Measurements from ENCODE around the gene OAF. TPM values are rescaled to one million over a fixed set of nuclear protein-coding genes. Genes with fewer than 3 reads are reported as not detected.

The OAF gene
- total RNA-seq, 1 experiment from 2014 or later = 227 TPM

GRCh38 chr11:120182790-120183491 is 27.9 kb upstream of the OAF start:
- DNase-seq (ENCODE audit: low read depth) = peak; percentile 32

- DNase-seq (ENCODE audit: low read depth) = no peak
These were observed 27.1 kb upstream of the OAF start for GRCh38 chr11:120183701-120184141.

DNA sequence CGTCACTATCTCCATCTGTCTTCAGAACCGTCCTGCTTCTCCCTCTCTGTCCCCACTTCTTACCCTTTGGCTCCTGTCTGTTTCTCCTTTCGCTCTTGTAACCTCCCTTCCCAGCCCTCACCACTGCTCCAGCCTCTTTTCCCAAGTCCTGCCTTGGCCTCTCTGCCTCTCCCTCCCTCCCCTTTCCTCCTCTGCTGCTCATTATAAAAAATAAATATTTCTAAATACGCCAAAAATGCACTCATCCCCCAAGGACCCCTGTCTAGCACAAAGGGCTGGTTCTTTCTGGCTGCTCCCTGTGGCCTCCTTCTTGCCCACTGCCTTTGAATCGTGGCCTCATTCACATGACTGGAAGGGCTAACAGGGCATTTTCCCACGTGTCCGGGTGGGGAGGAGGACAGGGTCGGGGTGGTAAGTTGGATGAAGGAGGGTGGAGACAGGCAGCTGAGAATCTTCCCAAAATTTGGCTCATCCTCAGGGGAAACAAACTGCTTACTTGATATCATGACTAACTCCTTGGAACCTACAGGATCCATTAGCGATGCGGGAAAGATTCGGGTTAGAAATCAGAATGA is 26.4 kb upstream of the OAF start:
- DNase-seq (ENCODE audit: low read depth) = no peak

DNA sequence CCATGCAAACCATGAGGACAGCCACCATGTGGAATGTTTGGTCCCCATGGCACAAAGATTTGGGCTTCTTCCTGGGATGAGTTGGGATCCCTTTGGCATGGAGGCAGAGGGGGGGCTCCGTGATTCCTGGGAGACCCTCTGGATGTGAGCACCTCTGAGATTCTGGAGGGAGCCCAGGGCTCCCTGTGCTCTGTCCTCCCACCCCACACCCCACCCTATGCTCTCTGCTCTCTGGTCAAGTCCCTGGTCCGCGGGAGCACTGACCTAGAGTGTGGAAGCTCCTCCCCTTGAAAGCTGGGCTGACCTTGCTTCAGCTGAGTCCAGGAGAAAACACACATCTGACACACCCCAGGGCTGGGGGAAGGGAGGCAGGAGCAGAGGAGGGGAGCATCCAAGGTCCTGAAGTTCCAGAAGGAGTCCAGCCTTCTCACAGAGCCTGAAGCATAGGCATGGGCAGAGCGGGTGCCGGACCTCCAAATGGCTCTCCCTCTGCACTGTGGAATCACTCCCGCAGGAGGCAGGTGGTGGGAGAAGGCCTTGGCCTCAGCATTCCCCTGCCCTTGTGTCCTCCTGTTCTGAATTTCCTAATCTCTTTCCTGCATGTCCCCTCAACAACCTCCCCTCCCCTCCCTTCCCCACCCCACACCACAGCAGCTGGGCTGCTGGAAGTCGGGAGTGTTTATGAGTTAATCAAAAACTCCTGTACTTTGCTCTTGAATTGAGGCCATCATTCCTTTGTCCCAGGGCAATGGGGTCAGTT is 25.7 kb upstream of the OAF start:
- DNase-seq (ENCODE audit: low read depth) = no peak

GRCh38 chr11:120185706-120186455 is 25.0 kb upstream of the OAF start:
- no peak for DNase-seq (ENCODE audit: low read depth)

GRCh38 chr11:120186456-120186773 is 24.4 kb upstream of the OAF start:
- no peak for DNase-seq (ENCODE audit: low read depth)

- peak; percentile 28 for DNase-seq (ENCODE audit: low read depth)
These were observed 23.8 kb upstream of the OAF start for GRCh38 chr11:120186774-120187591.

GRCh38 chr11:120188371-120188770 is 22.5 kb upstream of the OAF start:
- DNase-seq (ENCODE audit: low read depth) = no peak

- DNase-seq (ENCODE audit: low read depth) = no peak
These were observed 21.9 kb upstream of the OAF start for GRCh38 chr11:120188811-120189455.

DNA sequence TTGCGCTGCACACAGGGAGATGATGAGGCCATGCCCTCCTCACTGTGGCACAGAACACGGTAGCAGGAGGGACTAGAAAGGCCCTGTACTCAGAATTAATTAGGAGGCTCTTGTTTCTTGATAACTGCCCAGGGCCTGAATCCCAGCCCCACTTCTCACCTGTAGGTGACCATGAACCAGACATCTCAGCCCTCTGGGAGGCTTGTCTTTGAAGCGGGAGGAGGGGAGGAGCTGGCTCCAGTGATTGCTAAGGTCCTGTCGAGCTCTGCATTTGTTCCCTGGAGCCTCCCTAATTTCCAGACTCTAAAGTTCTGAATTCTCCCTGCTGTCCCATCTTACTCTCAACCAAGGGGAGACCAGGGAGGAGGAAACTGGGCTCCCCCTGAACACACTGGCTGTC is 19.8 kb upstream of the OAF start:
- no peak for DNase-seq (ENCODE audit: low read depth)

DNA sequence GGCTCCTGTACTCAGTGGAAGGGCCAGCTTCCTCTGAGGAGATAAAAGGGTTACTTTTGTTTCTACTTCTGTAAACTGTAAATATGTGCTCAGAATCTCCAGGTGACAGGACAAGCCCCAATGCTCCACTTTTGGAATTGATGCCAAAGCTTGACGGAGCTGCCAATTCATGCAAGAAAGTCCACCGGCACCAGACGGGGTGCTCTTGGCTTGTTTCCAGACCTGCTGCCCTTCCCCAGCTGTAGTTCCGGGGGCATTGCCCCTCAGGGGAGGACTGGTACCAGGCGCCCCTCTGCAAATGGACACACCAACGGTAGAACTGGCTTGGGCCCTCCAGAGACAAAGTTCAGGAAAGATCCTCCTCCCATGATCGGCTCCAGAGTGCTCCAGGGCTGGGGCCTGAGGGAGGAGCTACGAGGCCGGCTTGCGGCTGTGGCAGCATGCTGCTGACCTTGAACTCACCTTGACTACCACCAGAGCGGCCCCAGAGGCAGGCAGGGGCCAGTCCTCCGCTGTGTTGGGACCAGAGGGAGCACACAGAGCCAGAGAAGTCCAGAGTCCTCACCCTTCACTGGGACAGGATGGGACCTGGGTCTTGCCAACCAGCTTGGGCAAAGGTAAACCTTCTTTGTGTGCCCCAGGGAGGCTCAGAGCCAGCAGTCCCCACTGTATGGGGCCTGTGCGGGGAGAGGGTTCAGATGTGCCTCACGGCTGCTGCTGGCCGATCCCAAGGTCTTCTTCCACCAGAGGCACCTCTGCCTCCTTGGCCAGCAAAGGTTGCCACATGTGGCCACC is 17.8 kb upstream of the OAF start:
- no peak for DNase-seq (ENCODE audit: low read depth)

- no peak for DNase-seq (ENCODE audit: low read depth)
These were observed 16.7 kb upstream of the OAF start for GRCh38 chr11:120194166-120194565.

GRCh38 chr11:120195601-120196320 is 15.1 kb upstream of the OAF start:
- no peak for DNase-seq (ENCODE audit: low read depth)

GRCh38 chr11:120196826-120197225 is 14.0 kb upstream of the OAF start:
- no peak for DNase-seq (ENCODE audit: low read depth)

DNA sequence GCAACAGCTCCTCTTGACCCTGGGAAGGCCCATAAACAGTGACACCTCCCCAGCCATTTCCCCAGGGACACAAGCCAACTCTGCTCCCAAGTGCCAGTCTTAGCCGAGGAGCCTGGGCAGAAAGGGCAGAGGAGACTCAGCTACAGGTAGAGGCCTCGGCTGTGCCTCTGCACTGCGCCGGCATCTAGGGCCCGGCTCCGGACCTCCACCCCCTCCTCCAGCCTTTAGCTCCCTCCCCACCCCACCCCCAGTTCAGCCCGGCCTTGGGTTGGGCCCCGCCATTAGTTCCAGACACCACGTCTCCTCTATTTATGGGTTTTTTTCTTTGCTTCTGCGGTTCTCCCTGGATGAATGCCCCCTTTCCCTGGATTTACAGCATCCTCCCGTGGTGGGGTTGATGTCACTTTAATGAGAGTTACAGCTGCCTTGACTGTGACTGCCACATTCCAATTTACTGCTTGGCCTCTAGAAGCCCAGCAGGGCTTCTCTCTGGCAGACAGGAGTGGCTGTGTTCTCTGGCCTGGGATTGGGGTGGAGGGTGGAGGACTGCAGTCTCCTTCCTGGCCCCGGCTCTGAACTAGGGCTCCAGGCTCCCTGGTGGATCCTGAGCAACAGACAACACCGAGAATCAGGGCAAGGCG is 13.5 kb upstream of the OAF start:
- no peak for DNase-seq (ENCODE audit: low read depth)

GRCh38 chr11:120197977-120198376 is 12.9 kb upstream of the OAF start:
- no peak for DNase-seq (ENCODE audit: low read depth)

GRCh38 chr11:120198403-120198786 is 12.4 kb upstream of the OAF start:
- no peak for DNase-seq (ENCODE audit: low read depth)

GRCh38 chr11:120198787-120199469 is 11.9 kb upstream of the OAF start:
- no peak for DNase-seq (ENCODE audit: low read depth)
